K562 (cell line): ENCODE results near the gene NPFF. TPM values are rescaled to one million over a fixed set of nuclear protein-coding genes. Genes with fewer than 3 reads are reported as not detected.

Experiments
- EHMT2 ChIP-seq: fragments of 450-650 bp; IDR thresholded peaks from 2 replicates; pipeline ENCODE4 v1.6.1; 2018; ENCODE audit warnings: antibody characterized with exemption
- NUFIP1 ChIP-seq: fragments of 450-650 bp; IDR thresholded peaks from 2 replicates; pipeline ENCODE4 v1.6.1; 2018; ENCODE audit not compliant: partially characterized antibody
- POLR2A ChIP-seq: fragments of 450-650 bp; conservative IDR thresholded peaks from 2 replicates; pipeline ENCODE4 v1.6.1; 2016
- POLR2H ChIP-seq: IDR thresholded peaks from 2 replicates; pipeline ENCODE4 v1.6.1; 2016; ENCODE audit warnings: missing genetic modification characterization, low read depth, mild to moderate bottlenecking, control low read depth, missing compliant biosample characterization, moderate library complexity
- SAFB2 ChIP-seq: fragments of 200-400 bp; formaldehyde crosslinking; IDR thresholded peaks from 2 replicates; pipeline ENCODE4 v1.6.1; 2018; ENCODE audit warnings: borderline replicate concordance, low read length, low read depth, moderate library complexity; ENCODE audit not compliant: severe bottlenecking
- SMARCE1 ChIP-seq: fragments of 450-650 bp; IDR thresholded peaks from 2 replicates; pipeline ENCODE4 v1.7.1; 2016; ENCODE audit warnings: mild to moderate bottlenecking
- TEAD1 ChIP-seq, 2 experiments: fragments of 450-650 bp in 1 of 2; sonication (generic) in 1 of 2; formaldehyde crosslinking; IDR thresholded peaks; 2 replicates each; pipeline versions ENCODE4 v1.4.0 to v1.8.0; 2020 to 2022; ENCODE audit warnings: mild to moderate bottlenecking in 2 of 2, missing genetic modification reagents in 1 of 2
- TRIM28 ChIP-seq: fragments of 450-650 bp; IDR thresholded peaks from 2 replicates; pipeline ENCODE4 v1.6.1; 2017
- ZBTB1 ChIP-seq: sonication (generic); formaldehyde crosslinking; IDR thresholded peaks from 2 replicates; pipeline ENCODE4 v1.8.1; 2023; ENCODE audit warnings: missing genetic modification reagents, low read depth, mild to moderate bottlenecking, borderline replicate concordance
- ZKSCAN8 ChIP-seq: fragments of 200-800 bp; sonication (Bioruptor generic); IDR thresholded peaks from 2 replicates; pipeline ENCODE4 v1.6.1; 2016; ENCODE audit warnings: missing genetic modification characterization, missing compliant biosample characterization
- ZNF76 ChIP-seq: fragments of 250-450 bp; sonication (Bioruptor Pico); IDR thresholded peaks from 2 replicates; pipeline ENCODE4 v1.4.0; 2020; ENCODE audit warnings: mild to moderate bottlenecking, moderate library complexity, borderline replicate concordance
- polyA plus RNA-seq, 8 experiments: library from polyadenylated mRNA; depleted of rRNA in 4 of 8; stranded (reverse) in 5 of 8; unstranded in 3 of 8; fragments of >200 nt; fragmentation: Nextera tagmentation in 2 of 8; fragmentation: Illumina TruSeq in 1 of 8; extraction: Ambion mirVana in 2 of 8; extraction: Trizol in 1 of 8; gene quantifications; 2 replicates each; pipeline versions ENCODE4 v1.2.1 to v1.2.3, GENCODE V29; 2011 to 2014; ENCODE audit warnings: inconsistent platforms in 1 of 8, missing spikeins in 1 of 8
- total RNA-seq, 7 experiments: library from RNA; depleted of rRNA in 6 of 7; stranded (reverse); fragments of >200 nt in 6 of 7; fragmentation: Illumina TruSeq in 2 of 7; extraction: Trizol in 2 of 7; gene quantifications; 2 replicates each; pipeline versions ENCODE4 v1.2.1 to v1.2.3, GENCODE V29; 2011 to 2021; ENCODE audit warnings: low replicate concordance in 1 of 7
- TF ChIP-seq, protein P1 (sequence below): fragments of 150-350 bp; IDR thresholded peaks from 2 replicates; pipeline ENCODE4 v1.6.1; 2014; ENCODE audit warnings: low read depth, mild to moderate bottlenecking, low read length, borderline replicate concordance
- TF ChIP-seq, protein P2 (sequence below): sonication (generic); formaldehyde crosslinking; IDR thresholded peaks from 2 replicates; pipeline ENCODE4 v1.8.1; 2023; ENCODE audit warnings: mild to moderate bottlenecking, missing genetic modification reagents, moderate library complexity
- TF ChIP-seq, protein P3 (sequence below): fragments of 250-450 bp; sonication (Bioruptor Pico); IDR thresholded peaks from 2 replicates; pipeline ENCODE4 v1.8.0; 2021; ENCODE audit warnings: mild to moderate bottlenecking, moderate library complexity
- TF ChIP-seq, protein P4 (sequence below), 2 experiments: fragments of 450-650 bp in 1 of 2; sonication (generic) in 1 of 2; formaldehyde crosslinking in 1 of 2; IDR thresholded peaks in 1 of 2; conservative IDR thresholded peaks in 1 of 2; 2 replicates each; pipeline versions ENCODE4 v1.6.1 to v1.8.1; 2016 to 2023; ENCODE audit warnings: mild to moderate bottlenecking in 2 of 2, moderate library complexity in 2 of 2, inconsistent platforms in 1 of 2, missing genetic modification reagents in 1 of 2
- TF ChIP-seq, protein P5 (sequence below): fragments of 250-450 bp; sonication (Bioruptor Pico); IDR thresholded peaks from 2 replicates; pipeline ENCODE4 v1.5.0; 2020; ENCODE audit warnings: mild to moderate bottlenecking, borderline replicate concordance

NPFF gene
- total and polyA plus RNA-seq, 9 of the 15 experiments (the other 6 are each of a cell fraction or from before 2014, with no cell fraction given), result 0.15 to 1.2 (median 0.55) TPM; not detected in 6

DNA sequence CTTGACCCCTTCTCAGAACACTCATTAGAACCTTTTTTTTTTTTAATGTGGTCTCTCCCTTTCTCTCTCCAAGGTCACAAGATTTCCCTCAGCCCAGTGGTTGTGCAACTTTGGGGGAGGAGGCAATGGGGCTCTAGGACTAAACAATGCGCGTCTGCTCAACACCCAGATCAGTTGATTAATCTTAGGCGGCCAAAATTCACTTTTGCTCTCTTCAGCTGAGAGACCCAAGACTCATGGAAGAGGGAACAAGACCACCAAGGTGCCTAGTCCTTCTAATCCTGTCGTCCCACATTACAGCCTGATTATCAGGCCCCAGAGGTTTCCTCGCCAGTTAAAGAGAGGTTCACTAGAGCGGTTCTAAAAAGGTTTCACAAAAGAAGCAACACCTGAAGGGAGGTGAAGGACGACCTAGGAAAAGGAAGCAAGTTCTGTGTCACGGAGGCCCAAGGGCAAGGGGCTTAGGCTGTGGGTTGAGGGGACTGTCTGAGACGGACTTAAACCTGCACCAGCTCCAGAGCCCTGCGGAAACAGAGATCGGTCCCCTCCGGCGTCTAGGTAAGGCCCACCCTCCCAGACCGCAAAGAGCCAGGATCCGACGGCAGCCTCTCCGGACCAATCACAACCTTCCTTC lies 7.0 kb downstream of the NPFF start (continued):
- TF ChIP-seq, protein P1, sequence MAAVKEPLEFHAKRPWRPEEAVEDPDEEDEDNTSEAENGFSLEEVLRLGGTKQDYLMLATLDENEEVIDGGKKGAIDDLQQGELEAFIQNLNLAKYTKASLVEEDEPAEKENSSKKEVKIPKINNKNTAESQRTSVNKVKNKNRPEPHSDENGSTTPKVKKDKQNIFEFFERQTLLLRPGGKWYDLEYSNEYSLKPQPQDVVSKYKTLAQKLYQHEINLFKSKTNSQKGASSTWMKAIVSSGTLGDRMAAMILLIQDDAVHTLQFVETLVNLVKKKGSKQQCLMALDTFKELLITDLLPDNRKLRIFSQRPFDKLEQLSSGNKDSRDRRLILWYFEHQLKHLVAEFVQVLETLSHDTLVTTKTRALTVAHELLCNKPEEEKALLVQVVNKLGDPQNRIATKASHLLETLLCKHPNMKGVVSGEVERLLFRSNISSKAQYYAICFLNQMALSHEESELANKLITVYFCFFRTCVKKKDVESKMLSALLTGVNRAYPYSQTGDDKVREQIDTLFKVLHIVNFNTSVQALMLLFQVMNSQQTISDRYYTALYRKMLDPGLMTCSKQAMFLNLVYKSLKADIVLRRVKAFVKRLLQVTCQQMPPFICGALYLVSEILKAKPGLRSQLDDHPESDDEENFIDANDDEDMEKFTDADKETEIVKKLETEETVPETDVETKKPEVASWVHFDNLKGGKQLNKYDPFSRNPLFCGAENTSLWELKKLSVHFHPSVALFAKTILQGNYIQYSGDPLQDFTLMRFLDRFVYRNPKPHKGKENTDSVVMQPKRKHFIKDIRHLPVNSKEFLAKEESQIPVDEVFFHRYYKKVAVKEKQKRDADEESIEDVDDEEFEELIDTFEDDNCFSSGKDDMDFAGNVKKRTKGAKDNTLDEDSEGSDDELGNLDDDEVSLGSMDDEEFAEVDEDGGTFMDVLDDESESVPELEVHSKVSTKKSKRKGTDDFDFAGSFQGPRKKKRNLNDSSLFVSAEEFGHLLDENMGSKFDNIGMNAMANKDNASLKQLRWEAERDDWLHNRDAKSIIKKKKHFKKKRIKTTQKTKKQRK, result no peak
- TF ChIP-seq SMARCE1 (0 out of 2 replicates have a peak, but pooled peaks have one; percentile 41), ZKSCAN8 (no peak), POLR2A (peak; percentile 66), NUFIP1 (no peak), EHMT2 (no peak), SAFB2 (no peak), TEAD1 (CRISPR knock-in tag; IDR thresholded peaks at IDR 0.05) (0 out of 4 replicates have a peak, but pooled peaks of 1 of the 2 experiments have one; percentile 24), ZNF76 (CRISPR knock-in tag) (no peak), TRIM28 (no peak), POLR2H (tag) (no peak; the same call in 1 of the 2 replicates), ZBTB1 (CRISPR knock-in tag) (no peak)
- TF ChIP-seq, protein P2, sequence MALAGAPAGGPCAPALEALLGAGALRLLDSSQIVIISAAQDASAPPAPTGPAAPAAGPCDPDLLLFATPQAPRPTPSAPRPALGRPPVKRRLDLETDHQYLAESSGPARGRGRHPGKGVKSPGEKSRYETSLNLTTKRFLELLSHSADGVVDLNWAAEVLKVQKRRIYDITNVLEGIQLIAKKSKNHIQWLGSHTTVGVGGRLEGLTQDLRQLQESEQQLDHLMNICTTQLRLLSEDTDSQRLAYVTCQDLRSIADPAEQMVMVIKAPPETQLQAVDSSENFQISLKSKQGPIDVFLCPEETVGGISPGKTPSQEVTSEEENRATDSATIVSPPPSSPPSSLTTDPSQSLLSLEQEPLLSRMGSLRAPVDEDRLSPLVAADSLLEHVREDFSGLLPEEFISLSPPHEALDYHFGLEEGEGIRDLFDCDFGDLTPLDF, result no peak
- TF ChIP-seq, protein P3, sequence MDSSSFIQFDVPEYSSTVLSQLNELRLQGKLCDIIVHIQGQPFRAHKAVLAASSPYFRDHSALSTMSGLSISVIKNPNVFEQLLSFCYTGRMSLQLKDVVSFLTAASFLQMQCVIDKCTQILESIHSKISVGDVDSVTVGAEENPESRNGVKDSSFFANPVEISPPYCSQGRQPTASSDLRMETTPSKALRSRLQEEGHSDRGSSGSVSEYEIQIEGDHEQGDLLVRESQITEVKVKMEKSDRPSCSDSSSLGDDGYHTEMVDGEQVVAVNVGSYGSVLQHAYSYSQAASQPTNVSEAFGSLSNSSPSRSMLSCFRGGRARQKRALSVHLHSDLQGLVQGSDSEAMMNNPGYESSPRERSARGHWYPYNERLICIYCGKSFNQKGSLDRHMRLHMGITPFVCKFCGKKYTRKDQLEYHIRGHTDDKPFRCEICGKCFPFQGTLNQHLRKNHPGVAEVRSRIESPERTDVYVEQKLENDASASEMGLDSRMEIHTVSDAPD (CRISPR knock-in tag), result no peak
- TF ChIP-seq, protein P4, sequence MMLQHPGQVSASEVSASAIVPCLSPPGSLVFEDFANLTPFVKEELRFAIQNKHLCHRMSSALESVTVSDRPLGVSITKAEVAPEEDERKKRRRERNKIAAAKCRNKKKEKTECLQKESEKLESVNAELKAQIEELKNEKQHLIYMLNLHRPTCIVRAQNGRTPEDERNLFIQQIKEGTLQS (IDR thresholded peaks at IDR 0.05), result peak; percentile 49; the same call in 1 of the 2 replicates
- TF ChIP-seq, protein P4 (CRISPR knock-in tag; conservative IDR thresholded peaks at IDR 0.05), result no peak
- TF ChIP-seq, protein P5, sequence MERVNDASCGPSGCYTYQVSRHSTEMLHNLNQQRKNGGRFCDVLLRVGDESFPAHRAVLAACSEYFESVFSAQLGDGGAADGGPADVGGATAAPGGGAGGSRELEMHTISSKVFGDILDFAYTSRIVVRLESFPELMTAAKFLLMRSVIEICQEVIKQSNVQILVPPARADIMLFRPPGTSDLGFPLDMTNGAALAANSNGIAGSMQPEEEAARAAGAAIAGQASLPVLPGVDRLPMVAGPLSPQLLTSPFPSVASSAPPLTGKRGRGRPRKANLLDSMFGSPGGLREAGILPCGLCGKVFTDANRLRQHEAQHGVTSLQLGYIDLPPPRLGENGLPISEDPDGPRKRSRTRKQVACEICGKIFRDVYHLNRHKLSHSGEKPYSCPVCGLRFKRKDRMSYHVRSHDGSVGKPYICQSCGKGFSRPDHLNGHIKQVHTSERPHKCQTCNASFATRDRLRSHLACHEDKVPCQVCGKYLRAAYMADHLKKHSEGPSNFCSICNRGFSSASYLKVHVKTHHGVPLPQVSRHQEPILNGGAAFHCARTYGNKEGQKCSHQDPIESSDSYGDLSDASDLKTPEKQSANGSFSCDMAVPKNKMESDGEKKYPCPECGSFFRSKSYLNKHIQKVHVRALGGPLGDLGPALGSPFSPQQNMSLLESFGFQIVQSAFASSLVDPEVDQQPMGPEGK (CRISPR knock-in tag), result no peak
